Measurements from ENCODE around the gene ARHGAP27.

ARHGAP27 gene

GRCh38 chr17:45383003-45383402 is 49.7 kb downstream of the ARHGAP27 start:
- peaks cover 19% of the 10 kb centered on the region for H3K4me1 ChIP-seq (ENCODE audit: control insufficient read depth, insufficient read depth, low read depth, low read length)
- 42% methylated on average over 1 of the region's 1 CpG for WGBS

GRCh38 chr17:45382226-45382625 is 50.4 kb downstream of the ARHGAP27 start:
- H3K18ac ChIP-seq (ENCODE audit: low read depth in 1 of 2, low read length in 2 of 2), result no peak overlapping the region
- no CpG with 5 or more reads among the region's 3 CpGs for WGBS
- H3K27me3 ChIP-seq (ENCODE audit: control insufficient read depth in 1 of 2, insufficient read depth in 1 of 2, low read length in 2 of 2), result peaks cover 0 to 44% of the 10 kb centered on the region in 2 experiments
- no peak overlapping the region for H2BK12ac ChIP-seq (ENCODE audit: low read length in 2 of 2)
- DNase-seq, result no peak
- H3K36me3 ChIP-seq (ENCODE audit: control insufficient read depth in 1 of 2, insufficient read depth in 2 of 2, low read depth in 1 of 2, low read length in 2 of 2), result no peaks in the 10 kb centered on the region
- H3K4me1 ChIP-seq (ENCODE audit: control insufficient read depth, insufficient read depth, low read depth, low read length), result peaks cover 19% of the 10 kb centered on the region
- H3K4me3 ChIP-seq (ENCODE audit: insufficient read depth in 1 of 2, low read depth in 1 of 2, low read length in 2 of 2), result no peak overlapping the region
- H2AFZ ChIP-seq (ENCODE audit: low read depth, low read length), result no peak overlapping the region
- no peak overlapping the region for H2BK15ac ChIP-seq (ENCODE audit: low read depth, poor library complexity, severe bottlenecking)
- H2BK120ac ChIP-seq (ENCODE audit: low read depth, low read length), result no peak overlapping the region
- H3K23ac ChIP-seq (ENCODE audit: low read length in 2 of 2), result no peak overlapping the region
- H3K9ac ChIP-seq (ENCODE audit: low read length), result no peak overlapping the region
- H3K14ac ChIP-seq (ENCODE audit: low read length in 2 of 2), result no peak overlapping the region
- H3K27ac ChIP-seq (ENCODE audit: low read length, poor library complexity, severe bottlenecking), result no peak overlapping the region
- H4K8ac ChIP-seq (ENCODE audit: low read length), result no peak overlapping the region
- H3K4me2 ChIP-seq (ENCODE audit: low read length, poor library complexity, severe bottlenecking), result no peak overlapping the region
- H4K91ac ChIP-seq (ENCODE audit: low read length), result no peak overlapping the region
- no peak overlapping the region for H2AK5ac ChIP-seq (ENCODE audit: low read length, severe bottlenecking)
- no peak overlapping the region for H3K4ac ChIP-seq (ENCODE audit: low read depth in 1 of 2, low read length in 2 of 2)
- no peak overlapping the region for H2BK5ac ChIP-seq (ENCODE audit: low read depth, low read length, poor library complexity, severe bottlenecking)
- H3K9me3 ChIP-seq (ENCODE audit: control insufficient read depth, low read length), result no peaks in the 10 kb centered on the region
- H3K79me1 ChIP-seq (replicated peaks; ENCODE audit: low read length, poor library complexity, severe bottlenecking), result no peaks in the 10 kb centered on the region

More at GRCh38 chr17:45383003-45383402, 49.7 kb downstream of the ARHGAP27 start:
- no peak overlapping the region for H4K8ac ChIP-seq (ENCODE audit: low read length)
- no peak overlapping the region for H3K4me2 ChIP-seq (ENCODE audit: low read length, poor library complexity, severe bottlenecking)
- peaks cover 0 to 47% of the 10 kb centered on the region in 2 experiments for H3K27me3 ChIP-seq (ENCODE audit: control insufficient read depth in 1 of 2, insufficient read depth in 1 of 2, low read length in 2 of 2)
- no peak for DNase-seq
- H3K9me3 ChIP-seq (ENCODE audit: control insufficient read depth, low read length), result peaks cover 3% of the 10 kb centered on the region
- H3K4ac ChIP-seq (ENCODE audit: low read depth in 1 of 2, low read length in 2 of 2), result no peak overlapping the region
- H2BK120ac ChIP-seq (ENCODE audit: low read depth, low read length), result no peak overlapping the region
- H3K9ac ChIP-seq (ENCODE audit: low read length), result no peak overlapping the region
- H4K91ac ChIP-seq (ENCODE audit: low read length), result no peak overlapping the region
- peak overlapping the region; percentile 57 for H2AK5ac ChIP-seq (ENCODE audit: low read length, severe bottlenecking)
- no peak overlapping the region for H2BK5ac ChIP-seq (ENCODE audit: low read depth, low read length, poor library complexity, severe bottlenecking)
- H2BK12ac ChIP-seq (ENCODE audit: low read length in 2 of 2), result no peak overlapping the region
- no peak overlapping the region for H3K14ac ChIP-seq (ENCODE audit: low read length in 2 of 2)
- H3K23ac ChIP-seq (ENCODE audit: low read length in 2 of 2), result no peak overlapping the region
- H3K18ac ChIP-seq (ENCODE audit: low read depth in 1 of 2, low read length in 2 of 2), result no peak overlapping the region
- no peaks in the 10 kb centered on the region for H3K79me1 ChIP-seq (replicated peaks; ENCODE audit: low read length, poor library complexity, severe bottlenecking)
- no peak overlapping the region for H2AFZ ChIP-seq (ENCODE audit: low read depth, low read length)
- no peaks in the 10 kb centered on the region for H3K36me3 ChIP-seq (ENCODE audit: control insufficient read depth in 1 of 2, insufficient read depth in 2 of 2, low read depth in 1 of 2, low read length in 2 of 2)
- no peak overlapping the region for H2BK15ac ChIP-seq (ENCODE audit: low read depth, poor library complexity, severe bottlenecking)
- H3K4me3 ChIP-seq (ENCODE audit: insufficient read depth in 1 of 2, low read depth in 1 of 2, low read length in 2 of 2), result no peak overlapping the region
- H3K27ac ChIP-seq (ENCODE audit: low read length, poor library complexity, severe bottlenecking), result no peak overlapping the region

- Histone ChIP-seq H2BK120ac (ENCODE audit: low read depth, low read length) (no peak overlapping the region), H2AK5ac (ENCODE audit: low read length, severe bottlenecking) (no peak overlapping the region), H4K8ac (ENCODE audit: low read length) (no peak overlapping the region), H2BK12ac (ENCODE audit: low read length in 2 of 2) (no peak overlapping the region), H2BK15ac (ENCODE audit: low read depth, poor library complexity, severe bottlenecking) (no peak overlapping the region), H3K79me1 (replicated peaks; ENCODE audit: low read length, poor library complexity, severe bottlenecking) (no peaks in the 10 kb centered on the region), H3K9me3 (ENCODE audit: control insufficient read depth, low read length) (no peaks in the 10 kb centered on the region), H3K18ac (ENCODE audit: low read depth in 1 of 2, low read length in 2 of 2) (no peak overlapping the region), H3K36me3 (ENCODE audit: control insufficient read depth in 1 of 2, insufficient read depth in 2 of 2, low read depth in 1 of 2, low read length in 2 of 2) (no peaks in the 10 kb centered on the region), H3K4me1 (ENCODE audit: control insufficient read depth, insufficient read depth, low read depth, low read length) (peaks cover 19% of the 10 kb centered on the region), H3K4ac (ENCODE audit: low read depth in 1 of 2, low read length in 2 of 2) (no peak overlapping the region), H3K9ac (ENCODE audit: low read length) (no peak overlapping the region), H3K14ac (ENCODE audit: low read length in 2 of 2) (no peak overlapping the region), H2AFZ (ENCODE audit: low read depth, low read length) (no peak overlapping the region), H3K4me2 (ENCODE audit: low read length, poor library complexity, severe bottlenecking) (no peak overlapping the region), H3K27me3 (ENCODE audit: control insufficient read depth in 1 of 2, insufficient read depth in 1 of 2, low read length in 2 of 2) (peaks cover 0 to 32% of the 10 kb centered on the region in 2 experiments), H3K23ac (ENCODE audit: low read length in 2 of 2) (no peak overlapping the region), H3K27ac (ENCODE audit: low read length, poor library complexity, severe bottlenecking) (no peak overlapping the region), H4K91ac (ENCODE audit: low read length) (no peak overlapping the region), H2BK5ac (ENCODE audit: low read depth, low read length, poor library complexity, severe bottlenecking) (no peak overlapping the region), H3K4me3 (ENCODE audit: insufficient read depth in 1 of 2, low read depth in 1 of 2, low read length in 2 of 2) (no peak overlapping the region)
- 87% methylated on average over 8 of the region's 8 CpGs for WGBS
- DNase-seq, result no peak
These were observed 51.7 kb downstream of the ARHGAP27 start for GRCh38 chr17:45380991-45381390.

GRCh38 chr17:45380046-45380765 is 52.5 kb downstream of the ARHGAP27 start:
- H3K4ac ChIP-seq (ENCODE audit: low read depth in 1 of 2, low read length in 2 of 2), result no peak overlapping the region
- H3K4me1 ChIP-seq (ENCODE audit: control insufficient read depth, insufficient read depth, low read depth, low read length), result peaks cover 19% of the 10 kb centered on the region
- no peak overlapping the region for H3K9ac ChIP-seq (ENCODE audit: low read length)
- no peak overlapping the region for H2BK15ac ChIP-seq (ENCODE audit: low read depth, poor library complexity, severe bottlenecking)
- no peak for DNase-seq
- no peak overlapping the region for H2BK12ac ChIP-seq (ENCODE audit: low read length in 2 of 2)
- peak overlapping the region in 1 of 2 experiments; percentile 26 for H3K18ac ChIP-seq (ENCODE audit: low read depth in 1 of 2, low read length in 2 of 2)
- H3K36me3 ChIP-seq (ENCODE audit: control insufficient read depth in 1 of 2, insufficient read depth in 2 of 2, low read depth in 1 of 2, low read length in 2 of 2), result no peaks in the 10 kb centered on the region
- WGBS, result 92% methylated on average over 13 of the region's 13 CpGs
- H3K27me3 ChIP-seq (ENCODE audit: control insufficient read depth in 1 of 2, insufficient read depth in 1 of 2, low read length in 2 of 2), result peaks cover 0 to 26% of the 10 kb centered on the region in 2 experiments
- no peak overlapping the region for H4K91ac ChIP-seq (ENCODE audit: low read length)
- no peak overlapping the region for H4K8ac ChIP-seq (ENCODE audit: low read length)
- H2BK120ac ChIP-seq (ENCODE audit: low read depth, low read length), result no peak overlapping the region
- H3K9me3 ChIP-seq (ENCODE audit: control insufficient read depth, low read length), result no peaks in the 10 kb centered on the region
- no peak overlapping the region for H2AK5ac ChIP-seq (ENCODE audit: low read length, severe bottlenecking)
- no peaks in the 10 kb centered on the region for H3K79me1 ChIP-seq (replicated peaks; ENCODE audit: low read length, poor library complexity, severe bottlenecking)
- no peak overlapping the region for H3K27ac ChIP-seq (ENCODE audit: low read length, poor library complexity, severe bottlenecking)
- no peak overlapping the region for H3K23ac ChIP-seq (ENCODE audit: low read length in 2 of 2)
- no peak overlapping the region for H2AFZ ChIP-seq (ENCODE audit: low read depth, low read length)
- no peak overlapping the region for H3K4me3 ChIP-seq (ENCODE audit: insufficient read depth in 1 of 2, low read depth in 1 of 2, low read length in 2 of 2)
- H2BK5ac ChIP-seq (ENCODE audit: low read depth, low read length, poor library complexity, severe bottlenecking), result no peak overlapping the region
- H3K4me2 ChIP-seq (ENCODE audit: low read length, poor library complexity, severe bottlenecking), result no peak overlapping the region
- H3K14ac ChIP-seq (ENCODE audit: low read length in 2 of 2), result no peak overlapping the region

Measured in mesenchymal stem cell (in vitro differentiated cells and primary cell).